ENCODE measurements around the gene JUN. TPM values are rescaled to one million over a fixed set of nuclear protein-coding genes. Genes with fewer than 3 reads are reported as not detected.

The JUN gene
- total and polyA plus RNA-seq, 12 donors: 29.4 to 250 (median 57.7) TPM

DNA sequence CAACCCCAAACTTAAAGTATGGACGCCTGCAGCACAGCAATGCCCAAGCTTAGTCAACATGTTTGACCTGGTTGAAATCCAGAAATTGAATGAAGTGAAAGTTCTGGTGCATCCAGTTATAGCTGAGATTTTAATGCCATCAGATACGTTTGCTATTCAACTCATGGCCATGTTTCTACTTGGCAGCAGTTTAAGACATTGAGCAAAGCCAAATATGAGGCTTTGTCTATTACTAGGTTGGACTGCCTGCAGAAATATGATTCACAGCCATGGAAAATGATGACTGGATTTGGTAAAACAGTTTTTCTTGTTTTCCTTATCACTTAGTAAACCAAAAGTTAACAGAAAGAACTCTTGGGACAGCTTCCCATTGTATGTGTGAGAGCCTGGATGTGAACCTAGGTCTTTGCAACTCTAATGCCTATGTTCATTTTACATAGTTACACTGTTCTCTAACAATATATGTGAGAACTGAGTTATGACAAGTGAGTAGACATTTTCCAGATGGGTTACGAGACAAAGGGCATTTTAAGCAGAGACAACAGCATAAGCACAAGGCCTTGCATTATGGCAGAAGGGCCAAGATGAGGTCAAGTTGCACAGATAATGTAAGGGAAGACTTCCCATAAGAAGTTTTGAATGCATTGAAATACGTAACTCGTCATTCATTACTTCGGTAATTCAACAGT is 51.6 kb downstream of the JUN start:
- TF ChIP-seq, protein P1, sequence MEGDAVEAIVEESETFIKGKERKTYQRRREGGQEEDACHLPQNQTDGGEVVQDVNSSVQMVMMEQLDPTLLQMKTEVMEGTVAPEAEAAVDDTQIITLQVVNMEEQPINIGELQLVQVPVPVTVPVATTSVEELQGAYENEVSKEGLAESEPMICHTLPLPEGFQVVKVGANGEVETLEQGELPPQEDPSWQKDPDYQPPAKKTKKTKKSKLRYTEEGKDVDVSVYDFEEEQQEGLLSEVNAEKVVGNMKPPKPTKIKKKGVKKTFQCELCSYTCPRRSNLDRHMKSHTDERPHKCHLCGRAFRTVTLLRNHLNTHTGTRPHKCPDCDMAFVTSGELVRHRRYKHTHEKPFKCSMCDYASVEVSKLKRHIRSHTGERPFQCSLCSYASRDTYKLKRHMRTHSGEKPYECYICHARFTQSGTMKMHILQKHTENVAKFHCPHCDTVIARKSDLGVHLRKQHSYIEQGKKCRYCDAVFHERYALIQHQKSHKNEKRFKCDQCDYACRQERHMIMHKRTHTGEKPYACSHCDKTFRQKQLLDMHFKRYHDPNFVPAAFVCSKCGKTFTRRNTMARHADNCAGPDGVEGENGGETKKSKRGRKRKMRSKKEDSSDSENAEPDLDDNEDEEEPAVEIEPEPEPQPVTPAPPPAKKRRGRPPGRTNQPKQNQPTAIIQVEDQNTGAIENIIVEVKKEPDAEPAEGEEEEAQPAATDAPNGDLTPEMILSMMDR (IDR thresholded peaks at IDR 0.05): no peak
- TF ChIP-seq POLR2A (IDR thresholded peaks at IDR 0.05): no peak
- WGBS, 4 donors: 78 to 86% (median 85%) methylated on average over 6 of the region's 6 CpGs
- H3K9me3 ChIP-seq (replicated peaks in 1 of 3): no peaks in the 10 kb centered on the region
- no peak overlapping the region for H3K27ac ChIP-seq
- no peak overlapping the region for H3K4me3 ChIP-seq
- H3K27me3 ChIP-seq: no peaks in the 10 kb centered on the region
- intact Hi-C loops (cut with DNase I): no loop called here
- H3K36me3 ChIP-seq (replicated peaks in 1 of 2): no peaks in the 10 kb centered on the region
- no peaks in the 10 kb centered on the region for H3K4me1 ChIP-seq (replicated peaks in 1 of 2)
- DNase-seq: peak in 1 of 7 donors; percentile 34

Other genes with a start within 250 kb of the JUN start
- gene OMA1, start 237.3 kb downstream of the JUN start, total RNA-seq: 10 to 100 TPM; 16.2 to 43.5 (median 31.4) TPM
- 10 to 100 TPM; 18.4 to 44.9 (median 41.3) TPM for gene OMA1, start 237.3 kb downstream of the JUN start, polyA plus RNA-seq
- gene TACSTD2, start 206.8 kb downstream of the JUN start, total RNA-seq: 1 to 10 TPM in 3 of 9 donors, under 1 TPM in 5, not detected in 1; 0.32 to 2.5 (median 0.76) TPM
- 1 to 10 TPM in 2 of 3 donors, under 1 TPM in 1; 0.22 to 1.5 (median 1.2) TPM for gene TACSTD2, start 206.8 kb downstream of the JUN start, polyA plus RNA-seq
- gene MYSM1, start 84.0 kb downstream of the JUN start, total RNA-seq: 10 to 100 TPM in 7 of 9 donors, 1 to 10 TPM in 2; 7.7 to 23.7 (median 20.3) TPM
- gene MYSM1, start 84.0 kb downstream of the JUN start, polyA plus RNA-seq: 10 to 100 TPM; 12.3 to 25.9 (median 14.3) TPM

All from adrenal gland (tissue), 12 donors.